Colonic mucosa (tissue), 4 donors: ENCODE data around the gene PIGB. TPM values are rescaled to one million over a fixed set of nuclear protein-coding genes. Genes with fewer than 3 reads are reported as not detected.

Experiments
- DNase-seq: peaks from one replicate; pipeline ENCODE4 v3.0.0-alpha.2; 2020
- H3K27ac ChIP-seq: fragments of 200-600 bp; one replicate; pipeline ENCODE4 v1.8.0; 2021
- H3K27me3 ChIP-seq: fragments of 200-600 bp; one replicate; pipeline ENCODE4 v1.8.0; 2021
- H3K36me3 ChIP-seq: fragments of 200-600 bp; one replicate; pipeline ENCODE4 v1.8.0; 2021
- H3K4me1 ChIP-seq: fragments of 200-600 bp; one replicate; pipeline ENCODE4 v1.8.0; 2021; ENCODE audit warnings: mild to moderate bottlenecking
- H3K4me3 ChIP-seq: fragments of 200-600 bp; one replicate; pipeline ENCODE4 v1.8.0; 2021
- H3K9ac ChIP-seq, 2 donors: one replicate each; pipeline ENCODE4 v1.7.0; 2013; ENCODE audit warnings: control low read depth in 2 of 2, low read depth in 2 of 2, low read length in 2 of 2
- H3K9me3 ChIP-seq: fragments of 200-600 bp; one replicate; pipeline ENCODE4 v1.8.0; 2021
- CTCF ChIP-seq: fragments of 200-600 bp; IDR thresholded peaks from one replicate; pipeline ENCODE4 v1.8.0; 2022; ENCODE audit warnings: antibody characterized with exemption, mild to moderate bottlenecking
- intact Hi-C: fragments of 100-400 bp; cut with DNase I; formaldehyde crosslinking; loops from one replicate; pipeline ENCODE4 v1.14.1; 2022
- total RNA-seq, 2 donors: library from RNA; stranded (reverse); fragmentation: NEBNext Ultra II Directional in 1 of 2; extraction: Animal tissue kit (Norgen Biotek cat#: 25700) in 1 of 2; gene quantifications; one replicate each; pipeline ENCODE4 v1.2.1, GENCODE V29; 2021
- donor health status: healthy.
- donor health status: DM: no; HTN: no; CAD: no.
- donor health status: DM: no; HTN: no; CAD: no.

PIGB gene
- total RNA-seq, 2 donors from 2014 or later: 15.0 to 15.8 TPM

GRCh38 chr15:55320238-55320550, 1.2 kb downstream of the PIGB start:
- H3K9me3 ChIP-seq: no peaks in the 10 kb centered on the region
- no peaks in the 10 kb centered on the region for H3K36me3 ChIP-seq
- peak overlapping the region in 1 of 2 donors; percentile 23 for H3K9ac ChIP-seq
- H3K27me3 ChIP-seq: no peaks in the 10 kb centered on the region
- H3K4me1 ChIP-seq: peaks cover 9% of the 10 kb centered on the region
- TF ChIP-seq CTCF: no peak
- no peak for DNase-seq
- intact Hi-C loops: no loop called here
- H3K4me3 ChIP-seq: no peak overlapping the region
- H3K27ac ChIP-seq: no peak overlapping the region

- no peak for DNase-seq
- no peaks in the 10 kb centered on the region for H3K36me3 ChIP-seq
- H3K4me3 ChIP-seq: no peak overlapping the region
- H3K9ac ChIP-seq: no peak overlapping the region
- no peaks in the 10 kb centered on the region for H3K27me3 ChIP-seq
- H3K27ac ChIP-seq: no peak overlapping the region
- no peaks in the 10 kb centered on the region for H3K9me3 ChIP-seq
- no peak for TF ChIP-seq CTCF
- peaks cover 9% of the 10 kb centered on the region for H3K4me1 ChIP-seq
- intact Hi-C loops: no loop called here
Observed at GRCh38 chr15:55320963-55321362, 1.9 kb downstream of the PIGB start.

- H3K36me3 ChIP-seq: no peaks in the 10 kb centered on the region
- no peaks in the 10 kb centered on the region for H3K9me3 ChIP-seq
- intact Hi-C loops: no loop called here
- no peak overlapping the region for H3K27ac ChIP-seq
- DNase-seq: no peak
- TF ChIP-seq CTCF: no peak
- no peak overlapping the region for H3K9ac ChIP-seq
- no peak overlapping the region for H3K4me3 ChIP-seq
- peaks cover 9% of the 10 kb centered on the region for H3K4me1 ChIP-seq
- H3K27me3 ChIP-seq: no peaks in the 10 kb centered on the region
Observed at GRCh38 chr15:55322467-55322866, 3.4 kb downstream of the PIGB start.

- intact Hi-C loops: no loop called here
- DNase-seq: no peak
- Histone ChIP-seq H3K9me3 (no peaks in the 10 kb centered on the region), H3K27ac (no peak overlapping the region), H3K9ac (no peak overlapping the region), H3K36me3 (peaks cover 3% of the 10 kb centered on the region), H3K27me3 (no peaks in the 10 kb centered on the region), H3K4me3 (no peak overlapping the region), H3K4me1 (no peaks in the 10 kb centered on the region)
- TF ChIP-seq CTCF: no peak
Observed at GRCh38 chr15:55327387-55327786, 8.4 kb downstream of the PIGB start.

- Histone ChIP-seq H3K27ac (no peak overlapping the region), H3K27me3 (no peaks in the 10 kb centered on the region), H3K36me3 (peaks cover 3% of the 10 kb centered on the region), H3K9me3 (no peaks in the 10 kb centered on the region), H3K4me3 (no peak overlapping the region), H3K9ac (no peak overlapping the region), H3K4me1 (no peaks in the 10 kb centered on the region)
- intact Hi-C loops: no loop called here
- no peak for TF ChIP-seq CTCF
- DNase-seq: no peak
Observed at GRCh38 chr15:55334371-55334770, 15.3 kb downstream of the PIGB start.

- Histone ChIP-seq H3K4me3 (no peak overlapping the region), H3K9ac (no peak overlapping the region), H3K4me1 (no peaks in the 10 kb centered on the region), H3K27me3 (no peaks in the 10 kb centered on the region), H3K9me3 (no peaks in the 10 kb centered on the region), H3K27ac (no peak overlapping the region), H3K36me3 (peaks cover 3% of the 10 kb centered on the region)
- intact Hi-C loops: no loop called here
- DNase-seq: no peak
- TF ChIP-seq CTCF: no peak
Observed at GRCh38 chr15:55334997-55335396, 16.0 kb downstream of the PIGB start.
